AG04449 (cell line): ENCODE data around the gene LARGE1.

Experiments used
- CTCF ChIA-PET: fragments of 350-600 bp; formaldehyde crosslinking; extraction: SDS; loops from one replicate; lab custom pipeline; 2021; ENCODE audit warnings: antibody characterized with exemption; lab: Yijun Ruan, JAX
- POLR2A ChIA-PET: fragments of 400-600, 350-600 bp; formaldehyde crosslinking; extraction: SDS; loops from one replicate; lab custom pipeline; 2020; ENCODE audit warnings: antibody characterized with exemption, inconsistent platforms; lab: Yijun Ruan, JAX
- DNase-seq: peaks from one replicate; pipeline ENCODE4 v3.0.0-alpha.2; 2010; ENCODE audit warnings: low read depth, low spot score
- H3K4me3 ChIP-seq: 2 replicates; pipeline ENCODE4 v1.5.1; 2011; ENCODE audit warnings: low read depth, mild to moderate bottlenecking, control low read depth, low read length
- CTCF ChIP-seq: IDR thresholded peaks from one replicate; pipeline ENCODE4 v1.5.1; 2011; ENCODE audit warnings: mild to moderate bottlenecking, moderate library complexity, low read length, control low read depth, inconsistent platforms; ENCODE audit not compliant: insufficient read depth; ENCODE audit errors: missing control alignments

The LARGE1 gene

GRCh38 chr22:33519071-33519973 is 401.0 kb downstream of the LARGE1 start:
- peak; percentile 36 for TF ChIP-seq CTCF
- no peak overlapping the region; the same call in 1 of the 2 replicates for H3K4me3 ChIP-seq
- DNase-seq, result peak; percentile 51
- ChIA-PET CTCF (interaction anchor here (0.5 to 7.1 kb wide), 44 partner anchors 8 to 1637 kb away, joined by 3 to 77 read pairs (median 4); partner anchors contain the start of gene LARGE1), POLR2A (interaction anchor here (0.7 to 0.9 kb wide), 2 partner anchors 25 to 1557 kb away, joined by 3 read pairs; no protein-coding TSS in a partner anchor)

- POLR2A ChIA-PET, result interaction anchor here (0.9 kb wide), 1 partner anchor 26 kb away, joined by 3 read pairs; no protein-coding TSS in a partner anchor
Measured at GRCh38 chr22:33518405-33518804, 401.9 kb downstream of the LARGE1 start.

GRCh38 chr22:33515795-33516194 is 404.5 kb downstream of the LARGE1 start:
- no peak overlapping the region for H3K4me3 ChIP-seq
- CTCF ChIA-PET, result interaction anchor here (0.5 to 7.1 kb wide), 3 partner anchors 15 to 464 kb away, joined by 3 to 77 read pairs (median 56); no protein-coding TSS in a partner anchor
- POLR2A ChIA-PET, result no interaction called here
- no peak for DNase-seq
- no peak for TF ChIP-seq CTCF

More at GRCh38 chr22:33518405-33518804, 401.9 kb downstream of the LARGE1 start:
- CTCF ChIA-PET, result interaction anchor here (0.7 to 7.1 kb wide), 28 partner anchors 7 to 1713 kb away, joined by 3 to 77 read pairs (median 4); partner anchors contain the start of gene LARGE1
- H3K4me3 ChIP-seq, result no peak overlapping the region
- TF ChIP-seq CTCF, result no peak
- DNase-seq, result no peak

GRCh38 chr22:33513388-33514338 is 406.6 kb downstream of the LARGE1 start:
- DNase-seq, result no peak
- no peak for TF ChIP-seq CTCF
- POLR2A ChIA-PET, result interaction anchor here (0.6 kb wide), 1 partner anchor 118 kb away, joined by 3 read pairs; no protein-coding TSS in a partner anchor
- CTCF ChIA-PET, result no interaction called here
- no peak overlapping the region for H3K4me3 ChIP-seq

- DNase-seq, result no peak
- CTCF ChIA-PET, result no interaction called here
- POLR2A ChIA-PET, result no interaction called here
- no peak for TF ChIP-seq CTCF
- no peak overlapping the region for H3K4me3 ChIP-seq
Measured at GRCh38 chr22:33512908-33513307, 407.4 kb downstream of the LARGE1 start.
